Panc1 (cell line): ENCODE results near the gene KCNC3.

Experiments used
- POLR2AphosphoS5 ChIP-seq: IDR thresholded peaks from 2 replicates; pipeline ENCODE4 v1.6.1; 2012; ENCODE audit warnings: mild to moderate bottlenecking, low read depth, low read length, moderate library complexity
- SIN3A ChIP-seq: IDR thresholded peaks from 2 replicates; pipeline ENCODE4 v1.6.1; 2012; ENCODE audit warnings: low read depth, mild to moderate bottlenecking, low read length, moderate library complexity, borderline replicate concordance; ENCODE audit not compliant: insufficient read depth
- TCF7L2 ChIP-seq: IDR thresholded peaks from 2 replicates; pipeline ENCODE4 v1.6.1; 2011; ENCODE audit warnings: mild to moderate bottlenecking, low read depth, low read length, inconsistent platforms
- TF ChIP-seq, protein P1 (sequence below), 2 experiments: IDR thresholded peaks; 2 replicates each; pipeline ENCODE4 v1.6.1; 2011 to 2012; ENCODE audit warnings: low read depth in 2 of 2, control low read depth in 1 of 2, low read length in 1 of 2, mild to moderate bottlenecking in 1 of 2, moderate library complexity in 1 of 2; ENCODE audit not compliant: insufficient read depth in 1 of 2
- TF ChIP-seq, protein P2 (sequence below): fragments of 450-650 bp; IDR thresholded peaks from 2 replicates; pipeline ENCODE4 v1.5.1; 2017; ENCODE audit warnings: mild to moderate bottlenecking

DNA sequence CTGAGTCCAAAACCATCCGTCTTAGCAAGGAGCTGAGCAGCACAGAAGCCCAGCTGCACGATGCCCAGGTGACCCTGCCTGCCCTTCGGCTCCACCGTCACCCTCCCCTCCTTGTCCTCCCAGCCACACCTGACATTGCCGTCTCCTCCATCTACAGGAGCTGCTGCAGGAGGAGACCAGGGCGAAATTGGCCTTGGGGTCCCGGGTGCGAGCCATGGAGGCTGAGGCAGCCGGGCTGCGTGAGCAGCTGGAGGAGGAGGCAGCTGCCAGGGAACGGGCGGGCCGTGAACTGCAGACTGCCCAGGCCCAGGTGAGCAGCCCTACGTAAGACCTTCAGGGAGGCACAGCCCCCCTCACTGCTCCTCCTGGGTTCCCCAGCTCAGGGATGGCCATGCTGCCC lies 49.1 kb downstream of the KCNC3 start:
- TF ChIP-seq TCF7L2 (no peak), POLR2AphosphoS5 (no peak), SIN3A (no peak)
- TF ChIP-seq, protein P1, sequence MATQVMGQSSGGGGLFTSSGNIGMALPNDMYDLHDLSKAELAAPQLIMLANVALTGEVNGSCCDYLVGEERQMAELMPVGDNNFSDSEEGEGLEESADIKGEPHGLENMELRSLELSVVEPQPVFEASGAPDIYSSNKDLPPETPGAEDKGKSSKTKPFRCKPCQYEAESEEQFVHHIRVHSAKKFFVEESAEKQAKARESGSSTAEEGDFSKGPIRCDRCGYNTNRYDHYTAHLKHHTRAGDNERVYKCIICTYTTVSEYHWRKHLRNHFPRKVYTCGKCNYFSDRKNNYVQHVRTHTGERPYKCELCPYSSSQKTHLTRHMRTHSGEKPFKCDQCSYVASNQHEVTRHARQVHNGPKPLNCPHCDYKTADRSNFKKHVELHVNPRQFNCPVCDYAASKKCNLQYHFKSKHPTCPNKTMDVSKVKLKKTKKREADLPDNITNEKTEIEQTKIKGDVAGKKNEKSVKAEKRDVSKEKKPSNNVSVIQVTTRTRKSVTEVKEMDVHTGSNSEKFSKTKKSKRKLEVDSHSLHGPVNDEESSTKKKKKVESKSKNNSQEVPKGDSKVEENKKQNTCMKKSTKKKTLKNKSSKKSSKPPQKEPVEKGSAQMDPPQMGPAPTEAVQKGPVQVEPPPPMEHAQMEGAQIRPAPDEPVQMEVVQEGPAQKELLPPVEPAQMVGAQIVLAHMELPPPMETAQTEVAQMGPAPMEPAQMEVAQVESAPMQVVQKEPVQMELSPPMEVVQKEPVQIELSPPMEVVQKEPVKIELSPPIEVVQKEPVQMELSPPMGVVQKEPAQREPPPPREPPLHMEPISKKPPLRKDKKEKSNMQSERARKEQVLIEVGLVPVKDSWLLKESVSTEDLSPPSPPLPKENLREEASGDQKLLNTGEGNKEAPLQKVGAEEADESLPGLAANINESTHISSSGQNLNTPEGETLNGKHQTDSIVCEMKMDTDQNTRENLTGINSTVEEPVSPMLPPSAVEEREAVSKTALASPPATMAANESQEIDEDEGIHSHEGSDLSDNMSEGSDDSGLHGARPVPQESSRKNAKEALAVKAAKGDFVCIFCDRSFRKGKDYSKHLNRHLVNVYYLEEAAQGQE (IDR thresholded peaks at IDR 0.05; ENCODE audit: insufficient read depth in 1 of 2, low read depth in 2 of 2, low read length in 1 of 2), result no peak
- TF ChIP-seq, protein P2, sequence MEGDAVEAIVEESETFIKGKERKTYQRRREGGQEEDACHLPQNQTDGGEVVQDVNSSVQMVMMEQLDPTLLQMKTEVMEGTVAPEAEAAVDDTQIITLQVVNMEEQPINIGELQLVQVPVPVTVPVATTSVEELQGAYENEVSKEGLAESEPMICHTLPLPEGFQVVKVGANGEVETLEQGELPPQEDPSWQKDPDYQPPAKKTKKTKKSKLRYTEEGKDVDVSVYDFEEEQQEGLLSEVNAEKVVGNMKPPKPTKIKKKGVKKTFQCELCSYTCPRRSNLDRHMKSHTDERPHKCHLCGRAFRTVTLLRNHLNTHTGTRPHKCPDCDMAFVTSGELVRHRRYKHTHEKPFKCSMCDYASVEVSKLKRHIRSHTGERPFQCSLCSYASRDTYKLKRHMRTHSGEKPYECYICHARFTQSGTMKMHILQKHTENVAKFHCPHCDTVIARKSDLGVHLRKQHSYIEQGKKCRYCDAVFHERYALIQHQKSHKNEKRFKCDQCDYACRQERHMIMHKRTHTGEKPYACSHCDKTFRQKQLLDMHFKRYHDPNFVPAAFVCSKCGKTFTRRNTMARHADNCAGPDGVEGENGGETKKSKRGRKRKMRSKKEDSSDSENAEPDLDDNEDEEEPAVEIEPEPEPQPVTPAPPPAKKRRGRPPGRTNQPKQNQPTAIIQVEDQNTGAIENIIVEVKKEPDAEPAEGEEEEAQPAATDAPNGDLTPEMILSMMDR, result no peak
